K562 (cell line): ENCODE measurements around the gene PHF1. TPM values are rescaled to one million over a fixed set of nuclear protein-coding genes. Genes with fewer than 3 reads are reported as not detected.

Experiments used
- AFF4 ChIP-seq: sonication (generic); formaldehyde crosslinking; IDR thresholded peaks from 2 replicates; pipeline ENCODE4 v1.8.0; 2023; ENCODE audit warnings: mild to moderate bottlenecking, missing genetic modification reagents
- CHD4 ChIP-seq: fragments of 200-600 bp; sonication (generic); IDR thresholded peaks from 3 replicates; pipeline ENCODE4 v1.6.1; 2012; ENCODE audit warnings: low read depth, mild to moderate bottlenecking, mixed read lengths, low read length, inconsistent platforms; ENCODE audit not compliant: insufficient read depth, insufficient replicate concordance, poor library complexity, severe bottlenecking
- CREB3 ChIP-seq: fragments of 450-650 bp; conservative IDR thresholded peaks from 2 replicates; pipeline ENCODE4 v1.6.1; 2016; ENCODE audit warnings: missing genetic modification characterization, low read depth, mild to moderate bottlenecking, missing compliant biosample characterization, moderate library complexity
- ILK ChIP-seq: fragments of 450-650 bp; IDR thresholded peaks from 2 replicates; pipeline ENCODE4 v1.6.1; 2016; ENCODE audit warnings: missing genetic modification characterization, low read depth, mild to moderate bottlenecking, missing compliant biosample characterization, moderate library complexity, borderline replicate concordance
- KLF10 ChIP-seq: fragments of 250-450 bp; sonication (Bioruptor Pico); IDR thresholded peaks from 2 replicates; pipeline ENCODE4 v1.6.1; 2021; ENCODE audit warnings: matching md5 sums
- KLF16 ChIP-seq: IDR thresholded peaks from 2 replicates; pipeline ENCODE4 v1.6.1; 2016; ENCODE audit warnings: antibody characterized with exemption
- MBD2 ChIP-seq: sonication (generic); IDR thresholded peaks from 2 replicates; pipeline ENCODE4 v1.6.1; 2016; ENCODE audit warnings: low read depth, borderline replicate concordance
- MECOM ChIP-seq: fragments of 250-450 bp; sonication (Bioruptor Pico); IDR thresholded peaks from 2 replicates; pipeline ENCODE4 v1.8.0; 2022; ENCODE audit warnings: inconsistent platforms
- MLLT1 ChIP-seq, 2 experiments: fragments of 450-650 bp; IDR thresholded peaks; 2 replicates each; pipeline ENCODE4 v1.6.1; 2016
- NCOR1 ChIP-seq: fragments of 450-650 bp; IDR thresholded peaks from 2 replicates; pipeline ENCODE4 v1.6.1; 2016; ENCODE audit warnings: mild to moderate bottlenecking, moderate library complexity
- POLR3G ChIP-seq: IDR thresholded peaks from 2 replicates; pipeline ENCODE4 v1.6.1; 2011; ENCODE audit not compliant: insufficient read length, insufficient replicate concordance; ENCODE audit errors: extremely low read depth
- SP1 ChIP-seq: sonication (generic); formaldehyde crosslinking; IDR thresholded peaks from 2 replicates; pipeline ENCODE4 v1.8.1; 2022; ENCODE audit warnings: mild to moderate bottlenecking, missing genetic modification reagents
- TCF7L2 ChIP-seq: fragments of 150-350 bp; IDR thresholded peaks from 2 replicates; pipeline ENCODE4 v1.6.1; 2016; ENCODE audit warnings: low read depth, mild to moderate bottlenecking, low read length, moderate library complexity
- XRCC3 ChIP-seq: fragments of 450-650 bp; IDR thresholded peaks from 2 replicates; pipeline ENCODE4 v1.6.1; 2017; ENCODE audit warnings: mild to moderate bottlenecking, moderate library complexity
- ZNF324 ChIP-seq: fragments of 250-450 bp; sonication (Bioruptor Pico); IDR thresholded peaks from 2 replicates; pipeline ENCODE4 v1.4.0; 2020; ENCODE audit warnings: mild to moderate bottlenecking
- ZNF592 ChIP-seq: fragments of 450-650 bp; IDR thresholded peaks from 2 replicates; pipeline ENCODE4 v1.6.1; 2017; ENCODE audit warnings: antibody characterized with exemption, mild to moderate bottlenecking
- ZNF785 ChIP-seq: fragments of 250-450 bp; sonication (Bioruptor Pico); IDR thresholded peaks from 2 replicates; pipeline ENCODE4 v1.4.0; 2020; ENCODE audit warnings: mild to moderate bottlenecking
- polyA plus RNA-seq, 8 experiments: library from polyadenylated mRNA; depleted of rRNA in 4 of 8; stranded (reverse) in 5 of 8; unstranded in 3 of 8; fragments of >200 nt; fragmentation: Nextera tagmentation in 2 of 8; fragmentation: Illumina TruSeq in 1 of 8; extraction: Ambion mirVana in 2 of 8; extraction: Trizol in 1 of 8; gene quantifications; 2 replicates each; pipeline versions ENCODE4 v1.2.1 to v1.2.3, GENCODE V29; 2011 to 2014; ENCODE audit warnings: inconsistent platforms in 1 of 8, missing spikeins in 1 of 8
- total RNA-seq, 7 experiments: library from RNA; depleted of rRNA in 6 of 7; stranded (reverse); fragments of >200 nt in 6 of 7; fragmentation: Illumina TruSeq in 2 of 7; extraction: Trizol in 2 of 7; gene quantifications; 2 replicates each; pipeline versions ENCODE4 v1.2.1 to v1.2.3, GENCODE V29; 2011 to 2021; ENCODE audit warnings: low replicate concordance in 1 of 7

The PHF1 gene
- total and polyA plus RNA-seq, 9 of the 15 experiments (the other 6 are each of a cell fraction or from before 2014, with no cell fraction given) = 3.7 to 64.2 (median 33.7) TPM

GRCh38 chr6:33417903-33418689 is 7.3 kb downstream of the PHF1 start, which contains the start of gene CUTA (continued):
- TF ChIP-seq MLLT1 (IDR thresholded peaks at IDR 0.05) = peak in 1 of 2 experiments; percentile 99; a peak in 2 of 4 replicates
- peak; percentile 78; the same call in 1 of the 2 replicates for TF ChIP-seq ZNF592
- no peak for TF ChIP-seq KLF10
- TF ChIP-seq CREB3 (tag) = no peak; the same call in 1 of the 2 replicates
- no peak for TF ChIP-seq ZNF785
- peak; percentile 77; the same call in 1 of the 2 replicates for TF ChIP-seq MBD2
- TF ChIP-seq ZNF324 (CRISPR knock-in tag) = no peak
- TF ChIP-seq XRCC3 = no peak
- TF ChIP-seq MECOM = no peak
- no peak for TF ChIP-seq KLF16
- TF ChIP-seq NCOR1 = 0 out of 2 replicates have a peak, but pooled peaks have one; percentile 45
- peak; percentile 8 for TF ChIP-seq AFF4 (CRISPR knock-in tag)
- TF ChIP-seq SP1 (CRISPR knock-in tag) = peak; percentile 99
- TF ChIP-seq TCF7L2 = peak; percentile 60; the same call in 1 of the 2 replicates
- no peak for TF ChIP-seq ILK (tag)
- no peak for TF ChIP-seq CHD4
- TF ChIP-seq POLR3G = no peak
